Fibroblast of villous mesenchyme (primary cell): ENCODE results near the gene MRRF. TPM values are rescaled to one million over a fixed set of nuclear protein-coding genes. Genes with fewer than 3 reads are reported as not detected.
A peak's percentile ranks its signal among the peaks of the same experiment; 100 is the strongest.

Source experiments
- DNase-seq: peaks from one replicate; pipeline ENCODE4 v3.0.0-alpha.2; 2010; ENCODE audit warnings: low read depth
- H3K4me3 ChIP-seq: 2 replicates; pipeline ENCODE4 v1.5.1; 2011; ENCODE audit warnings: low read depth, mild to moderate bottlenecking, low read length
- total RNA-seq: library from RNA; depleted of rRNA; stranded (reverse); fragments of >200 nt; gene quantifications from 2 replicates; pipeline ENCODE4 v1.2.3, GENCODE V29; 2012
- TF ChIP-seq, protein P1 (sequence below): IDR thresholded peaks from 2 replicates; pipeline ENCODE4 v1.5.1; 2012; ENCODE audit warnings: low read depth, mild to moderate bottlenecking, low read length; ENCODE audit not compliant: insufficient read depth

MRRF gene, protein sequence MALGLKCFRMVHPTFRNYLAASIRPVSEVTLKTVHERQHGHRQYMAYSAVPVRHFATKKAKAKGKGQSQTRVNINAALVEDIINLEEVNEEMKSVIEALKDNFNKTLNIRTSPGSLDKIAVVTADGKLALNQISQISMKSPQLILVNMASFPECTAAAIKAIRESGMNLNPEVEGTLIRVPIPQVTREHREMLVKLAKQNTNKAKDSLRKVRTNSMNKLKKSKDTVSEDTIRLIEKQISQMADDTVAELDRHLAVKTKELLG
- total RNA-seq = 26.4 and 29.4 TPM in 2 replicates

DNA sequence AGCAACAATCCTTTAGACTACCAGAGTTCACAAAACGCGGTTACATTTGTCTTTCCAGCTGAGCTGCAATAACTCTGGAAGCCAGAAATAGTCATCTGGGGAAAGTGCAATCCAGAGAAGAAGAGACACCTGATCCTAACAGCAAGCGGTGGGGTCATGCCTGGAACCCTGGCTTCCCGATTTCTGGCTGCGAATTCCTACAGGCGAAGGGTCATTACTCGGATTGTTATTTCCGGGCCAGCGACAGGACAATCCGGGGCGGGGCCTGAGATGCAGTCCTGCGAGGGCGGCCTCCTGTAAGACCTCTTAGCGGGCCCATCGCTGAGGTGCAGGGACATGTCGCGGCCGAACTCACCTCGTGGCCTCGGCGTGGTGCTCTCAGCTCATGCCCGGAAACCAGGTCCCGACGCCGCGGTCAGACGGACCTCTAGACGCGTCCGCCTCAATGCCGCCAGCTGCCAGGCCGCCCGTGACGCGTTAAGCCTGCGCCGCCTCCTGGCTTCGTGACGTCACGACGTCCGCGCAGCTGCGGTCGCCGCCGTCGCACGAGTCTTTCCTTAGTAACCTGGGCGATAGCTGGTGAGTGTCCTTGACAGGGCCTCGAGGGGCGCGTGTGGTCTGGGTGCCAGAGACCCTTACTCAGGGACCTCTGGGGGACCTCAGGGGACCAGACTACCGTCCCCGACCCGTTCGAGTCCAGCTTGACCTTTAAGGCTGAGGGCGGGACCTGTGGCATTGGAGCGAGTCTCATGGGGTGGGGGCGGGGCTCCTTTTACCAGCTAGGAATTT lies at the start of gene MRRF, which contains the start of gene RBM18:
MRRF (plus strand) TSS at position 523 of the 789 bp plus-strand sequence. CDS start 6,010 bp downstream, outside the sequence.
RBM18 (minus strand) TSS at position 481 of the 789 bp plus-strand sequence. CDS start 3,348 bp downstream, outside the sequence.
- DNase-seq = peak; percentile 93
- H3K4me3 ChIP-seq = peak within 1 kb of the TSS; percentile 89
- TF ChIP-seq, protein P1, sequence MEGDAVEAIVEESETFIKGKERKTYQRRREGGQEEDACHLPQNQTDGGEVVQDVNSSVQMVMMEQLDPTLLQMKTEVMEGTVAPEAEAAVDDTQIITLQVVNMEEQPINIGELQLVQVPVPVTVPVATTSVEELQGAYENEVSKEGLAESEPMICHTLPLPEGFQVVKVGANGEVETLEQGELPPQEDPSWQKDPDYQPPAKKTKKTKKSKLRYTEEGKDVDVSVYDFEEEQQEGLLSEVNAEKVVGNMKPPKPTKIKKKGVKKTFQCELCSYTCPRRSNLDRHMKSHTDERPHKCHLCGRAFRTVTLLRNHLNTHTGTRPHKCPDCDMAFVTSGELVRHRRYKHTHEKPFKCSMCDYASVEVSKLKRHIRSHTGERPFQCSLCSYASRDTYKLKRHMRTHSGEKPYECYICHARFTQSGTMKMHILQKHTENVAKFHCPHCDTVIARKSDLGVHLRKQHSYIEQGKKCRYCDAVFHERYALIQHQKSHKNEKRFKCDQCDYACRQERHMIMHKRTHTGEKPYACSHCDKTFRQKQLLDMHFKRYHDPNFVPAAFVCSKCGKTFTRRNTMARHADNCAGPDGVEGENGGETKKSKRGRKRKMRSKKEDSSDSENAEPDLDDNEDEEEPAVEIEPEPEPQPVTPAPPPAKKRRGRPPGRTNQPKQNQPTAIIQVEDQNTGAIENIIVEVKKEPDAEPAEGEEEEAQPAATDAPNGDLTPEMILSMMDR = no peak

DNA sequence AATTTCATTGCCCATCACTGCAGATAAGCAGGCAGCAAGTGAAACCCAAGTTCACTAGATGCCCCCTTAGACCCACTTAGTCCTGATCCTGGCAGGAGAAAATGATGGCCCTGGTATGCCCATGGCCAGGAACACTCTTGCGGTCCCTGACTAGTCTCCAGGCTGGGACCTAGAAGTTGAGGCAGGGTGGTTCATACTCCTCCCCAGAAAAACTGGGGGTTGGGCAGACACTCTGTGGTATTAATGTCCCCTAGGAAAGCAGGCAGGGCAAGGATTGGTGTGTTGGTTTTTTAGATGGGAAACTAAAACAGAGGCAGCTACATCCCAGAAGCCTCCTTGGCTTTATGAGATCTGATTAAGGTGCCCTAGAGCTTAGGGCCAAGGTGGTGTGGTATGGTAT lies 49.0 kb upstream of the MRRF start:
- TF ChIP-seq, protein P1 = no peak
- no peak overlapping the region for H3K4me3 ChIP-seq
- DNase-seq = no peak

DNA sequence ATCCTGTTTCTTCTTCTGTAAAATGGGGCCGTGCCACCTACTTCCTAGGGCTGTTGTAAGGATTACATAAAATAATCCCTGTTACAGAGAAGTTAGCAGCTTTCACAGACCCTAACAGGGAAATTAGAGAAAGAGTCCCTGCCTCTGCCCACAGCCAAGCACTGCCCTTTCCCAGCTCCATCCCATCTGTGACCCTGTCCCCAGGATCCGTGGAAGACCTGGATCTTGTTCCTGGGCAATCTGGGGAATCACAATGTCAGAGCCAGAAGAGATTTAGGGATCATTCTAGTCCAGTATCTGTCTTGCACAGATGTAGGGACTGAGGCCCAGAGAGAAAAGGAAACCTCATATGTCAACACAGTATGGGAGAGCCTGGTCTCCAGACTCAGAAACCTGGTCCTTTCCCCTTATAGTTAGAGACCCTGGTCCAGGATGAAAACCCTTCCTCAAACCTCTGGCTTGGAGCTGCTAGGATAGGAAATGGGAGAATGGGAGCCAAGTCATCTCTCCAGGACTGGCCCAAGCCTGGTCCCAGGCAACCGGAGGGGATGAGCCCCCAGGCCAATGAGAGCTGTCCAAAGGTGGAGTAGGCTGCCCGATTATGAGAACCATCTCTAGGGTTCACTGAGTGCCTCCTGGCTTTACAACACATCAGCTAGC lies 48.4 kb upstream of the MRRF start:
- no peak for DNase-seq
- no peak overlapping the region for H3K4me3 ChIP-seq
- TF ChIP-seq, protein P1 = no peak

DNA sequence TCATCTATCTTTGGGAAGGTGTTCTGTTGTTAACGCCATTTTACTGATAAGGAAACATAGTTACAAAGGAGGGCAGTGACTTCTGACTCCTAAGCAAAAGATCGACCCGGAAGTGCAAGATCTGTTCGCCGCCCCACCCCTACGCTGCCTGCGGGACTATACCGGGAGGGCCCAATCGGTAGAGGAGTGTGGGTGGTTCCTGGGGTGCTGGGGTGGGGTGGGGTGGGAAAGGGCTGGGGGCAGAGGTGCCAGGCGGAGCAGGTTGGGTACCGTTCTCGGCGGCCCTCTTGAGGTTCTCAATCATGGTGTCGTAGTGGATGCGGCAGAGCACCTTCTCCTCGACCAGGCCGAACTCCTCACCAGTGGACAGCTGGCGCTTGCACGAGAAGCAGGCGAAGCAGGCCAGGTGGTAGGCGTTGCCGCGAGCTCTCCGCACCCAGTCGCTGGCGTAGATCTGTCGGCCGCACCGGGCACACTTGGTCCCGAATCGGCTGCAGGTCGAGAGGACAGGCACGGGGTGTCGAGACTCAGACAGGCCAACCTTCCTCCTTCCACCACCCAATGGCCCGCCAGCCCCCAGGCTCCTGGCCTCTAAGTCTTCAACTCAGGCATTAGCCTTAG lies 47.8 kb upstream of the MRRF start:
- H3K4me3 ChIP-seq = no peak overlapping the region
- TF ChIP-seq, protein P1 = no peak
- no peak for DNase-seq

DNA sequence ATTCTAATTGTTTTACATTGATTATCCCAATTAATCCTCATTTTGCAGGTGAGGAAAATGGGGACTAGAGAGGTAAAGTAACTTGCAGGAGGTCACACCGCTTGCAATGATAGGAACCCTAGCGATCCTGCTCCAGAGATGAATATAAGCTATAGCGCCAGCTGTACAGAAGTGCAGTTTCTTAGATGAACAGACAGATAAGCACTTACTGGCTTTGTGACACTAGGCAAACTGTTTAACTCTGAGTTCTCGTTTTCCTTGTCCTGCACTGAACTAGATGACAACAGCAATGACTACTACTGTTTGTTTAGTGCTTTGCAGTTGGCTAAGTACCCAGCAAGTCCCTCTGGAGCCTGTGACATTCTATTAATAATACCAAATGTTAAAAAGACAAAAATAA lies 47.0 kb upstream of the MRRF start:
- H3K4me3 ChIP-seq = no peak overlapping the region
- TF ChIP-seq, protein P1 = no peak
- DNase-seq = no peak

DNA sequence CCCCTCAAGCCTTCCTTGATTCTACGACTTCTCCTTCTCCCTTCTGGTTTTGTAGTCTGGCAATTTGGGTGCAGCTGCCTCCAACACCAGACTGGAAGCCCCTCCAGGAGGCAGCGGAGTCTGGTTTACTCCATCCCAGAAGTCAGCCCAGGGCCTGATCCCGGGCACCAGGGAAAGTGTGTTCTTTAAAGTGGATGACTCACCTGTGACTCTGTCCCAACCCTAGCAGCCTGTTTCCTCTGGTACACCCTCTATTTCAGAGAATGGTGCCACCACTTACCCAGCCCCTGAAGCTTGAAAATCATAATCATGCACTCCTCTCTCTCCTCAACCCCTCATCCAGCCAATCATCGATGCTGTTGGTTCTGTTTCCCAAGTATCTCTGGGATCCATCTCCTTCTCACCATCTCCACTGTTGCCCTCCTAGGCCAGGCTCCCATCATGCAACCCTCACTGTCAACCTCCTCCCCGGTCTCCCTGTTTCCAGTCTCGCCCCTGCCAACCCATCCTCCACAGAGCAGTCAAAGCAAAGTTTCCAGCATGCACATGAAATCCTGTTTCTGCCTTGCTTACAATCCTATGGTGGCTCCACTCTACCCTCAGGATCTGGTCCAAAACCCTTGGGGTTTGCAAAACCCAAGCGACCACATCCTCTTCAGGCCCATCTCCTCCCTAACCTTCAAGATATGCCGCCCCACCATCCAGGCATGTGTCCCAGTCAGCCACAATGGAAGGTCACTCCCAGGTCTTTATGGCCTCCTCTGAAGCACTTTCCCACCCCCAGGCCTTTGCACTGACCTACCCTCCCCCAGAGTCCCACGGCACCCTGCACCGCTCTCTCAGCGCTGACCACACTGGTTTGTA lies 46.4 kb upstream of the MRRF start:
- no peak overlapping the region for H3K4me3 ChIP-seq
- TF ChIP-seq, protein P1 = no peak
- no peak for DNase-seq
